HepG2 (cell line): Measurements from ENCODE around the gene TNFAIP8L3. TPM values are rescaled to one million over a fixed set of nuclear protein-coding genes. Genes with fewer than 3 reads are reported as not detected.
A peak's percentile ranks its signal among the peaks of the same experiment; 100 is the strongest.

Experiments used
- AGO1 ChIP-seq: fragments of 200-400 bp; formaldehyde crosslinking; IDR thresholded peaks from 2 replicates; pipeline ENCODE4 v1.6.1; 2017; ENCODE audit warnings: mild to moderate bottlenecking, low read depth, low read length, moderate library complexity; ENCODE audit not compliant: poor library complexity, severe bottlenecking
- DZIP1 ChIP-seq: sonication (generic); formaldehyde crosslinking; IDR thresholded peaks from 2 replicates; pipeline ENCODE4 v1.5.0; 2020; ENCODE audit warnings: mild to moderate bottlenecking, missing genetic modification reagents
- HDAC6 ChIP-seq: fragments of 200-600 bp; sonication (generic); IDR thresholded peaks from 2 replicates; pipeline ENCODE4 v1.7.0; 2017; ENCODE audit warnings: mild to moderate bottlenecking, antibody characterized with exemption, low read length, low read depth
- HNRNPK ChIP-seq: fragments of 200-400 bp; formaldehyde crosslinking; IDR thresholded peaks from 2 replicates; pipeline ENCODE4 v1.6.1; 2018; ENCODE audit warnings: low read length, low read depth, moderate library complexity, mild to moderate bottlenecking; ENCODE audit not compliant: poor library complexity, severe bottlenecking
- JARID2 ChIP-seq: sonication (generic); formaldehyde crosslinking; IDR thresholded peaks from 2 replicates; pipeline ENCODE4 v1.8.1; 2023; ENCODE audit warnings: missing genetic modification reagents, inconsistent platforms; ENCODE audit not compliant: insufficient replicate concordance
- KLF11 ChIP-seq: IDR thresholded peaks from 2 replicates; pipeline ENCODE4 v1.6.1; 2016; ENCODE audit warnings: missing compliant biosample characterization
- MYPOP ChIP-seq: sonication (generic); formaldehyde crosslinking; IDR thresholded peaks from 2 replicates; pipeline ENCODE4 v1.8.1; 2023; ENCODE audit warnings: mild to moderate bottlenecking, moderate library complexity, missing genetic modification reagents
- MZF1 ChIP-seq: sonication (generic); formaldehyde crosslinking; IDR thresholded peaks from 2 replicates; pipeline ENCODE4 v1.8.1; 2023; ENCODE audit warnings: mild to moderate bottlenecking, missing genetic modification reagents, borderline replicate concordance
- POGZ ChIP-seq: sonication (generic); formaldehyde crosslinking; IDR thresholded peaks from 2 replicates; pipeline ENCODE4 v1.4.0; 2020; ENCODE audit warnings: mild to moderate bottlenecking, missing genetic modification reagents
- SCMH1 ChIP-seq: sonication (generic); formaldehyde crosslinking; IDR thresholded peaks from 2 replicates; pipeline ENCODE4 v1.9.0; 2021; ENCODE audit warnings: missing genetic modification reagents, mild to moderate bottlenecking, borderline replicate concordance
- SP140L ChIP-seq: sonication (generic); formaldehyde crosslinking; IDR thresholded peaks from 2 replicates; pipeline ENCODE4 v1.4.0; 2020; ENCODE audit warnings: missing genetic modification reagents, borderline replicate concordance
- TRIM22 ChIP-seq: fragments of 450-650 bp; IDR thresholded peaks from 2 replicates; pipeline ENCODE4 v1.6.1; 2017
- UBTF ChIP-seq: sonication (generic); formaldehyde crosslinking; IDR thresholded peaks from 2 replicates; pipeline ENCODE4 v1.4.0; 2020; ENCODE audit warnings: mild to moderate bottlenecking, missing genetic modification reagents
- XBP1 ChIP-seq: sonication (generic); formaldehyde crosslinking; IDR thresholded peaks from 2 replicates; pipeline ENCODE4 v1.5.0; 2020; ENCODE audit warnings: missing genetic modification reagents
- ZNF260 ChIP-seq: sonication (generic); formaldehyde crosslinking; IDR thresholded peaks from 2 replicates; pipeline ENCODE4 v1.4.0; 2020; ENCODE audit warnings: missing genetic modification reagents, low read depth, mild to moderate bottlenecking, borderline replicate concordance
- ZNF350 ChIP-seq: sonication (generic); formaldehyde crosslinking; IDR thresholded peaks from 2 replicates; pipeline ENCODE4 v1.4.0; 2020; ENCODE audit warnings: mild to moderate bottlenecking, low read depth, missing genetic modification reagents, borderline replicate concordance
- ZNF556 ChIP-seq: sonication (generic); formaldehyde crosslinking; IDR thresholded peaks from 2 replicates; pipeline ENCODE4 v1.4.0; 2020; ENCODE audit warnings: mild to moderate bottlenecking, missing genetic modification reagents, borderline replicate concordance
- ZNF607 ChIP-seq: sonication (generic); formaldehyde crosslinking; IDR thresholded peaks from 2 replicates; pipeline ENCODE4 v1.5.1; 2020; ENCODE audit warnings: missing genetic modification reagents, mild to moderate bottlenecking, borderline replicate concordance
- ZNF670 ChIP-seq: sonication (generic); formaldehyde crosslinking; IDR thresholded peaks from 2 replicates; pipeline ENCODE4 v1.8.0; 2022; ENCODE audit warnings: mild to moderate bottlenecking, missing genetic modification reagents, borderline replicate concordance
- ZNF7 ChIP-seq: IDR thresholded peaks from 2 replicates; pipeline ENCODE4 v1.6.1; 2016; ENCODE audit warnings: missing biosample characterization, missing genetic modification reagents
- ZNF777 ChIP-seq: sonication (generic); formaldehyde crosslinking; IDR thresholded peaks from 2 replicates; pipeline ENCODE4 v1.4.0; 2020; ENCODE audit warnings: missing genetic modification reagents
- ZSCAN20 ChIP-seq: sonication (generic); formaldehyde crosslinking; IDR thresholded peaks from 2 replicates; pipeline ENCODE4 v1.4.0; 2020; ENCODE audit warnings: missing genetic modification reagents, mild to moderate bottlenecking, borderline replicate concordance
- polyA plus RNA-seq, 8 experiments: library from polyadenylated mRNA; depleted of rRNA in 3 of 8; stranded (reverse) in 7 of 8; unstranded in 1 of 8; fragments of >200 nt; fragmentation: Illumina TruSeq in 4 of 8; extraction: Trizol in 4 of 8; gene quantifications; 2 replicates each; pipeline versions ENCODE4 v1.2.1 to v1.2.3, GENCODE V29; 2011 to 2016; ENCODE audit warnings: low read depth in 4 of 8, missing spikeins in 1 of 8, mixed read lengths in 1 of 8; ENCODE audit not compliant: insufficient read depth in 1 of 8
- total RNA-seq, 5 experiments: library from RNA; depleted of rRNA; stranded (reverse); fragments of >200 nt; fragmentation: Illumina TruSeq; extraction: Trizol; gene quantifications; 2 replicates each; pipeline ENCODE4 v1.2.3, GENCODE V29; 2016; ENCODE audit warnings: low read depth in 1 of 5

The TNFAIP8L3 gene
- total and polyA plus RNA-seq, 2 of the 13 experiments (the other 11 are each of a cell fraction or from before 2014, with no cell fraction given) = 0.15 to 4.0 TPM

DNA sequence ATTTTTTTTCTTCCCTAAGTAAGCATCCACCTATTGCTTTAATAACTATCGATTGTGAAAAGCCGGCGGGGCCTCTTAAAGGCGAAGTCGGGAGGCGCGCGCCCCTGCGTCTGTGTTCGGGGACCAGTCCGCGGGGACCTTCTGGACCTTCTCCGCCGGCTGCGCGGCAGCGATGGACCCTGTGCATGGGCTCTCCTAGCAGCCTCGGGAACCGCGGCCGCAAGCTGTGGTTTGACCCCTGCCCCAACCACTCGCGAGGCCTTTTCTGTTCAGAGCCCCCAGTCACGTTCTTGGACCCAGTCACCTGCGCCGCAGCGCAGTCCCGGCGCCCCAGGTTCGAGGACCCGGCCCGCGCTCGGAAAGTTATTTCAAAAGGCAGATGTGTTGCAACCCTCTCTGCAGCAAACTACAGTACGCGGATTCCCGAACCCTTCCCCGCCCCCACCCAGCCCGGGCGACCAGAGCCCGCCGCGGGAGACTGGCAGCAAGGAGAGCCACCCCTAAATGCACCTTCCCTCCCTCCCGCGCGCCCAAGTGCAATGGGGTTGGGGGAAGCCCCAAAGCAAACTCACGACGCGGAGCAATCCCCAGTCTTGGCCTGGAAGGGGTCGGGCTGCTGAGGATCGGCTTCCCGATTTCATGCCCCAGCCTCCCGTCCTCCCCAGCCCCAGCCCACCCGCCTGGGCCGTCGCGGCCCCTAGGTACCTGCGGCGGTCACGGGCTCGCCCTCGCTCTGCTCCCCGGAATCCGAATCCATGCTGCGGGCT, 684 bp downstream of the TNFAIP8L3 start (continued):
- TF ChIP-seq MYPOP (CRISPR knock-in tag) (peak; percentile 65; the same call in 1 of the 2 replicates), ZNF777 (peak; percentile 58; the same call in 1 of the 2 replicates), DZIP1 (CRISPR knock-in tag) (peak; percentile 72; the same call in 1 of the 2 replicates), ZSCAN20 (CRISPR knock-in tag) (0 out of 2 replicates have a peak, but pooled peaks have one; percentile 44), AGO1 (no peak), JARID2 (no peak), UBTF (CRISPR knock-in tag) (peak; percentile 42), ZNF607 (CRISPR knock-in tag) (0 out of 2 replicates have a peak, but pooled peaks have one; percentile 31), ZNF260 (no peak), MZF1 (CRISPR knock-in tag) (no peak), POGZ (0 out of 2 replicates have a peak, but pooled peaks have one; percentile 25), SP140L (CRISPR knock-in tag) (no peak), XBP1 (CRISPR knock-in tag) (no peak), HDAC6 (no peak), KLF11 (no peak), HNRNPK (peak; percentile 27), ZNF7 (CRISPR knock-in tag) (no peak), TRIM22 (no peak), SCMH1 (CRISPR knock-in tag) (no peak), ZNF670 (CRISPR knock-in tag) (no peak), ZNF350 (CRISPR knock-in tag) (no peak), ZNF556 (CRISPR knock-in tag) (no peak)
